Measurements from ENCODE around the gene DNAJB9.
A peak's percentile ranks its signal among the peaks of the same experiment; 100 is the strongest.

GRCh38 chr7:108581655-108582491 lies 12.2 kb downstream of the DNAJB9 start:
- TF ChIP-seq TAF1 (IDR thresholded peaks at IDR 0.05; ENCODE audit: low read depth) (no peak), EP300 (IDR thresholded peaks at IDR 0.05; ENCODE audit: borderline replicate concordance) (peak; percentile 18; the same call in 1 of the 2 replicates), REST (IDR thresholded peaks at IDR 0.05; ENCODE audit: low read depth) (no peak), ZBTB7A (IDR thresholded peaks at IDR 0.05; ENCODE audit: low read depth) (no peak), MAX (IDR thresholded peaks at IDR 0.05) (no peak), TCF12 (IDR thresholded peaks at IDR 0.05; ENCODE audit: low read depth) (no peak), CEBPB (IDR thresholded peaks at IDR 0.05) (no peak), TEAD4 (IDR thresholded peaks at IDR 0.05) (peak; percentile 92), USF1 (IDR thresholded peaks at IDR 0.05) (no peak), FOXM1 (IDR thresholded peaks at IDR 0.05; ENCODE audit: borderline replicate concordance, low read depth) (no peak)
